Aortic smooth muscle cell (primary cell): ENCODE data around the gene TPI1. TPM values are rescaled to one million over a fixed set of nuclear protein-coding genes. Genes with fewer than 3 reads are reported as not detected.

Source experiments
- total RNA-seq: library from RNA; depleted of rRNA; stranded (reverse); fragments of >200 nt; gene quantifications from 2 replicates; pipeline ENCODE4 v1.2.3, GENCODE V29; 2014

The TPI1 gene
- total RNA-seq: 769 and 1,187 TPM in 2 replicates

DNA sequence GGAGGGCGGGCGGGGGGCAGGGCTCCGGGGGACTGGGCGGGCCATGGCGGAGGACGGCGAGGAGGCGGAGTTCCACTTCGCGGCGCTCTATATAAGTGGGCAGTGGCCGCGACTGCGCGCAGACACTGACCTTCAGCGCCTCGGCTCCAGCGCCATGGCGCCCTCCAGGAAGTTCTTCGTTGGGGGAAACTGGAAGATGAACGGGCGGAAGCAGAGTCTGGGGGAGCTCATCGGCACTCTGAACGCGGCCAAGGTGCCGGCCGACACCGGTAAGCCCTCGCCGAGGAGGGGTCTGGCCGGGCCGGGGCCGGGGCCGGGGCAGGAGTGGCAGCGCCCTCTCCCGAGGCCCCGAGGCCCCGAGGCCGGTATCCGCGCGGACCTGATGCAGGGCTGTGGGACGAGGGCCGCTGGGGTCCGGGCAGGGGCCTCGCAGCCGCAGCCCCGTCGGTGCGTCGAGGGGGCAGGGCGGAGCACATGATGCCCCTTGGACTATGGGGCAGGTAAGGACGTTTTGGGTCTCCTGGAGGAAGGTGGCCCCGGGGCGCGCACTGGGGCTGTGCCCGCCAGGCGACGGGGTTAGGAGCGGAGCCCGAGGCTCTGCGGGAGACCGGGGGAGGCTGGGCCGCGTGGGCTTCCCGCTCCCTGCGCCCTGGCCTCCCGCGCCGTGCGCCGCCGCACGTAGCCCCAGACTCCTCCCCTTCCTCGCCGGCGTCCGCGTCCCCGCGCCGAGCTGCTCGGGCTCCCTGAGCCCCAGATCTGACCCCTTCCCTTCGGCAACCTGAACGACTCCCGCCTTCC is at the start of gene TPI1:
Gene TPI1 (plus strand): TSS at position 119 of the 798 bp plus-strand sequence. CDS start 36 bp downstream, at position 155.

DNA sequence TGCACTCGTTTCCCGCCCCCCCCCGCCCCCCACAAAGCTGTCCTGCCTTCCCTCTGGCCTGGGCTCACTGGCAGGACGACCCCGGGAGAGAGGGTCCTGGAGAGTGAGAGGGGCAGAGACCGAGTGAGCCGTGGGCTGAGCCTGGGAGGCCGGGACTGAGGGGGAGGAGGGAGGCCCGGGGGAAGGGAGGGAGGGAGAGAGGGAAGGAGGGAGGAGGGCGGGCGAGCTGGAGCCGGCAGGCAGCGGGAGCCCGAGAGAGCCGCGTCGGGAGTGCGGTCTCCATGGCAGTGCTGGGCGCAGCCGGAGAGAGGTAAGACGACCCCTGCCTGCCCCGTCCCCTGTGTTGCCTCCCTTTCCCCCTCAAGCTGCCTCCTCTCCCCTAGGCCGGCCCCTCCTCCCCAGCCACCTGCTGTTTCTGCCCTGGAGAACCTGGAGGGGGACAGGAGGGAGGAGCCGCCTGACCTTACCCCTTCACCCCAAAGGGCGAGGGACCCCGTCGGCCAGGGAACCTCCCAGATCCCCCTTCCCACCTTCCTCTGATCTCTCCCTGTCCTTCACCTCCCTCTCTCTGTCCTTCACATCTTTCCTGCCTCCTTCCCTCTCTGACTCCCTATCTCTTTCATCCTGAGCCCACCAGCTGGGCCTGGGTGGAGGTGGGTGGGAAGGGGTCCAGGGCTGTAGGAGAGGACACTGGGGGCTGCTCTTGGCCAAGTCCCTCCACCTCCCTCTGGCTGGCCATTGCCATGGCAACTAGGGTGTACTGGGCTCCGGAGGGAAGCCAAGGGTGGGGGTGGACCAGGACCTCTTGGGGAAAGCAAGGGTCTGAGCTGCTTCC is 45.5 kb upstream of the TPI1 start, which contains the start of gene GPR162:
Gene GPR162 (plus strand): TSS at position 231 of the 835 bp plus-strand sequence. CDS start 2,078 bp downstream, outside the sequence.

DNA sequence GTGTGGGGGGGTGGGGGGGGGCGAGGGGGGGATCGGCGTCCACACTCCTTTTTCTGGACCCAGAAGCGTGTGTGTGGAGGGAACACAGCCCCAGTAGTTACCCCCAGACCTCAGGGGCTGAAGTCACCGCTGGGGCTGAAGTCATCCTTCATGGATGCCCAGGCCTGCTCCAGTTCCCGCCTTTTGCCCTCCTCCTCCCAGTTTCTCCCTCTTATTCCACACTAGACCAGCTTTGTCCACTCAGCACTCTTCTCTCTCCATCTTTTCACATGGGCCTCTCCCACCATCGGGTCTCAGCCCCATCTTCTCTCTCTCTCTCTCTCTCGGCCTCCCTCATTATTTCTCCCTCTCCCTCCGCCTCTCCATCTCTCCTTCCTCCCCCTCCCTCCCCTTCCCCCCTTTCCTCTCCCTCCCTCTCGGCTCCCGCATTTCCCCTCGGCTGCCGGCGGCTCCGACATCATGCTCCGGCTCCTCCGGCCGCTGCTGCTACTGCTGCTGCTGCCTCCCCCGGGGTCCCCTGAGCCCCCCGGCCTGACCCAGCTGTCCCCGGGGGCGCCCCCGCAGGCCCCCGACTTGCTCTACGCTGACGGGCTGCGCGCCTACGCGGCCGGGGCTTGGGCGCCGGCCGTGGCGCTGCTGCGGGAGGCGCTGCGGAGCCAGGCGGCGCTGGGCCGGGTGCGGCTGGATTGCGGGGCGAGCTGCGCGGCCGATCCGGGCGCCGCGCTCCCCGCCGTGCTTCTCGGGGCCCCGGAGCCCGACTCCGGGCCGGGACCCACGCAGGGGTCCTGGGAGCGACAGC is 39.1 kb upstream of the TPI1 start, which contains the start of gene P3H3:
Gene P3H3 (plus strand): TSS at position 426 of the 799 bp plus-strand sequence. CDS start 34 bp downstream, at position 460.

DNA sequence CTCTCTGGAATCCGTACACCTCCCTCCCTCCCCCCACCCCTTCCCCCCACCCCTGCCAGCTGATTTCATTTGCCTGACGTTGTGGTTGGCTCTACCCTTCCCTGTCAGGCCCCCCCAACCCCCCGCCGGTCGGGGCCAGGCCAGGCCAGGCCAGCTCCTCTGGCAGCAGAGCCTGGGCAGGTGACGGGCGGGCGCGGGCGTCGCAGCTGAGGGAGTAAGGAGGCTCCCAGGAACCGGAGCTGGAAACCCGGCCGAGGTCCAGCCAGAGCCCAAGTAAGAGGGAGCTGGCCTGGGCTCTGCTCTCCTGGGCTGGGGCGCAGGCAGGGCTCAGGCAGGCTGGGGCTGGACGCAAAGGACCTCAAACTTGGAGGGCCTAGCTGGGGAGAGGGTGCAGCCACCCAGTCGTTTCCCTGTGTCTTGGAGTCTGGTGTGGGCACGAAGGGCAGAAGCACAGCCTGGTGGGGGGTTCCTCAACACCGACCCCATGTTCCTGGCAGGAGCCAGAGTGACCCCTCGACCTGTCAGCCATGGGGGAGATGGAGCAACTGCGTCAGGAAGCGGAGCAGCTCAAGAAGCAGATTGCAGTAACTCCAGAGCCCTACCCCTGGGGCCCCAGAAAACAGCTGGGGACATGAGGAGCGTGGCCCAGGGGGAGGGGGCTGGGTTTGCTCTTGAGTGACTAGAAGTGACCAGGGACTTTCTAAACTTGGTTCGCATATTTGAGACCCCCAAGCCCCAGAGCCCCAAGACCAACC is 26.4 kb upstream of the TPI1 start, which contains the start of gene GNB3:
Gene GNB3 (plus strand): TSS at position 165 of the 755 bp plus-strand sequence. CDS start 363 bp downstream, at position 528.

DNA sequence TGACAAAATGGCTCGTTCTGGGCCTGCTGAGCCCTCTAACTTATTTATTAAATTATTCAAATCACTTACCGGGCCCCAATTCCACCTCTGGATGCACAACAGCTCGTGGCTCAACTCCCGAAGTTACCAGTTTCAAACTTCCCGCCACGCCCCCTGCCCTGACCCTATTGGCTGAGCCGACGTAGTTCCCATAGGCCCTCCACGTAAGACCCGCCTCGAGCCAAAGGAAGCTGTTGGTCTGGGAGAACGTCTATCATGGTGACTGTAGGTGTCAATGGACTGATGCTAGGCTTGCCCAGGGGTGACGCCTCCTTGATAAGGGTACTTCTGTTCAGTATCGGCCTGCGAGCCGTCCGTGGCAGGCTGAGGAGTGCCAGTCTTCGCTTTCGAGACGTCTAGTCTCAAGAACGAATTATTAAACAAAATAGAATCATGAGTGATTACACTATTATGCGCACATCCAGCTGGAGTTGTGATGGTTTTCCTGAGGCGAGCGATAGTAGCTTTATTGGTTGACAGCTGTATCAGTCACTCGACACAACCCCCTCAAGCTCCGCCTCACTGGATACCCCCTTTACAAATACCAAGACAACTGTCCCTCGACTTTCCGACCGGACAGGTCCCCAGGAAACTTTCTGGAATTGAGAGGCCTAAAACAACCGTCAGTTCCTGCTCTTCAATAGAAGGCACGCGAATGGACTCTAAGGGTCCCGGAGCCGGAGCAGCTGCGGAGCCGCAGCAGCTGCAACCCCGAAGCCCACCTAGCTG is 16.0 kb upstream of the TPI1 start, which contains the start of gene CDCA3:
Gene CDCA3 (minus strand): TSS at position 134 of the 768 bp plus-strand sequence. CDS start 334 bp downstream, outside the sequence.

DNA sequence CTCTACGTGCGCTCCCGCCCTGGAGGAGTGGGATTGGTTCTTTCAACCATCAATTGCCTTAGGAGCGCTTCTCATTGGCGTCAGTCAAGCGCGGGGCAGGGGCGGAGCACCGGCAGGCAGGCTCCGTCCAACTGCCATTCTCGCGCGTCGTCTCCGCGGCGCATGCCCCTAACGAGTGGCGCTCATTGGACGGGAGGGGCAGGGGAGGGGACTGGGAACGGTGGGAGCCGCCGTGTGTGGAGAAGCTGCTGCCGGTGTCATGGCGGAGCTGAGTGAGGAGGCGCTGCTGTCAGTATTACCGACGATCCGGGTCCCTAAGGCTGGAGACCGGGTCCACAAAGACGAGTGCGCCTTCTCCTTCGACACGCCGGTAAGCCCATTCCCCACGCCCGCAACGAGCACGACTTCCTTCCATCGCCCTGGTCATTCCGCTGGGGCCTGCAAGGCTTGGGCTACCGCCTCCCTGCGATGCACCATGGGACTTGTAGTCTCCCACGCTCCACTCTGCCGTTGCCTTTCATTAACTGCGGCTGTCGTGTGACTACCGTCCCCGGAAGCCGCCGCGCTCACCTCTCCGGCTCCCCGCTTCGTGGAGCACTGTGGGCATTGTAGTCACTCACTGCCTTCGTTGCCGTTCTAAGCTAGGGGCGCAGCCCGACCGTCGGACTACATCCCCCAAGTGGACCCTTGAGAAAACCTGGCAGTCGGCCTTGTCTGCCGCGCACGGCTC is 15.2 kb upstream of the TPI1 start, which contains the start of gene USP5:
Gene USP5 (plus strand): TSS at position 230 of the 730 bp plus-strand sequence. CDS start 30 bp downstream, at position 260.

DNA sequence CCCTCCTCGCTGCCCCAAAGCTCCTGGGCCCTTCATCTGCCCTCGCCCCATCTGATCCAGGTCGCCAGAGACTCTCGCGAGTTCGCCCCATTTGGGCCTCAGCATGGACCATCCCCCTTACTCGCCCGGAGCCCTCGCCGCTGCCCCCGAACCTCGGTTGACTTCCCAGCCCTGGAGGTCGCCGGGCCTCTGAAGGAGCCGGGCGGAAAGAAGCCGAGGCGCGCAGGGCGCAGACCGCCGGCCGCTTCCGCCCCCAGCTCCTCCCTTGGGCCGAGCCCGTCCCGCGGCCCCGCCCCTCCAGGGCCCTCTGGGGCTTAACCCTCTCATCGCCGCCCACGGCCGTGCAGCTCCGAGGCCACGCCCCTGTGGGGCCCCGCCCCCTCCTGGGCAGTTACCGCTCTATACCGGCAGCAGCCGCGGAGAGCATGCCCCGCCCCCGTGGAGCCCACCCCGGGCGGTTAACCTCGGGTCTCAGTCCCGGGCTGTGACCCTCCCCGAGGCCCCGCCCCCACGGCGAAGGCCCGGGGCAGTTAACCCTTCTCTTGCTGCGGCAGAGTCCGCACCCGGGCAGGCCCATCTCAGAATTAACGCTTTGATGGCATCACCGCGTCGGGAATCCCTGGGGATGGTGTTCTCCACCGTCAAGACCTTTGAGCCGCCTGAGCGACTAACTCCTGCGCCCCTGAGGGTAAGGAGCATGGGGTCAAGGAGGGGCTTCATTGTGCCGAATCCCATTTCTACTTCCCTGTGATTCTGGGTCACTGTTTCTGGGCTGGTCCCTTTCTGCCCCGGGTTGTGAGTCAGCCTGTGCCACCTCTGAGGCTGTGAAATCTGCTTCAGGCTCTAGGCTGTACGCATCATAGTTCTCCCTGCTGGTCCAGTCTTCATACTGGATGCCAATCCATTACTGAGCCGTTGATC is 6.0 kb downstream of the TPI1 start, which contains the start of gene SPSB2:
Gene SPSB2 (minus strand): TSS at position 210 of the 921 bp plus-strand sequence. CDS start 402 bp downstream, outside the sequence.

DNA sequence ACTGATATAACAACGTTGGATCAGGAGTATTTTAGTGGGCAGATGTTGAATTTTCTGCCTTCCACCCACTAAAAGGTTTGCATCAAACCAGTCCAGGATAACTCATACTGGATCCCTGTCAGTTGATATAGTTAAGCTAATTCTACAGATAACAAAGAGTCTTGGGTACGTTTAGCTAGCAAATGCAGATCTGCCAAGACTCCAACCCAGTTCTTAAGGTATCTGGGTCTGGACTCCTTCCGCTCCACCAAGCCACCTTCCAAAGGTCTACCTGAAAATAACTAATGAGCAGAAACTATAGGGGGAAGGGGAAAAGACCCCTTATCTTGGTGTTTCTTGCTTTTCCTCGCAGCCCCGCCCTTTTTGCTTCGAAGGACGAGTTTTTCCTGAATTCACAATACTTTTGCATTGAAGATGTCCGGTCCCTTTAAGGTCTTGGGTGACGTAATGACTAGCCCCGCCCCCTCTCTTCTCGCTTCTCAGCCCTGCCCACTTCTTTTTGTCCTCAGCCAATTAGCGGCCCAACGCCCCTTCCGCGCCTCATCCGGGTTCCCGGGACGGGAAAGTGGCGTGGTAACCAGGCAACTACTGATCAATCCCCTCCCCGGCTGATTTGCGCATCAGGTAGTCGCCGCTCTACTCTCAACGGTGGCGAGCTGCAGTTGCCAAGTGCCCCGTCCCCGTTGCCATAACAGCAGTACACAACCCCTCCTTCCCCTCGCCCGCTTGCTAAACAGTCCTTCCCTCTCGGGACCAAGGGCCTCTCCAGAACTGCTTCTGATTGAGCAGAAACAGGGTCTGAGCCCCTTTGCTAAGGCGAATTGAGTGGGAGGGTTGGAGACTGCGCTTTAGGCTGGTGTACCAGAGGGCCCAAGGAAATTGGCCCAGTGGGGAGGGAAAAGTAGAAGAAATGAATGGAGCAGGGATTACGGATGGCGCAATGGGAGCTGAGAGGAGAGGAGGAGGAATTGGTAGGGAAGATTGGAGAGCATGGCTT is 37.2 kb downstream of the TPI1 start, which contains the start of gene LRRC23:
Gene LRRC23 (plus strand): TSS at position 543 of the 997 bp plus-strand sequence. CDS start 812 bp downstream, outside the sequence.

DNA sequence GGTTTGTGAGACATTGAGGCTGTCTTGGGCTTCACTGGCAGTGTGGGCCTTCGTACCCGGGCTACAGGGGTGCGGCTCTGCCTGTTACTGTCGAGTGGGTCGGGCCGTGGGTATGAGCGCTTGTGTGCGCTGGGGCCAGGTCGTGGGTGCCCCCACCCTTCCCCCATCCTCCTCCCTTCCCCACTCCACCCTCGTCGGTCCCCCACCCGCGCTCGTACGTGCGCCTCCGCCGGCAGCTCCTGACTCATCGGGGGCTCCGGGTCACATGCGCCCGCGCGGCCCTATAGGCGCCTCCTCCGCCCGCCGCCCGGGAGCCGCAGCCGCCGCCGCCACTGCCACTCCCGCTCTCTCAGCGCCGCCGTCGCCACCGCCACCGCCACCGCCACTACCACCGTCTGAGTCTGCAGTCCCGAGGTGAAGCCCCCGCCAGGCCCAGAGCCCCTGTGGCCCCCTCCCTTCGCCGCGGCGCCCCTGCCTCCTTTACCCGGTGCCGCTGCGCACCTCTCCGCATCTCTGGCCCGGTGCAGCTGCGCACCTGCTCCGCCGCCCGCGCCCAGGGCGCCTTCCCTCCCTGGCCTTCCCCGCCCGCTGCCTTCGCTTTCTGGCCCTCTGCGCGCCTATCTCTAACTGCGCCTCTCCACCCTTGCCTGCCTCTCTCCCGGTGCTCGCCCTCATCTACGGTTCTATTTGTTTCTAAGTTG is 47.1 kb downstream of the TPI1 start, which contains the start of gene ENO2:
Gene ENO2 (plus strand): TSS at position 335 of the 701 bp plus-strand sequence. CDS start 1,253 bp downstream, outside the sequence.

Other genes with a start within 250 kb of the TPI1 start
- not detected in 2 replicates for gene LPAR5, start 231.6 kb upstream of the TPI1 start, total RNA-seq
- gene ACRBP, start 220.1 kb upstream of the TPI1 start, total RNA-seq: 0.13 and 0.25 TPM in 2 replicates
- 26.0 and 41.9 TPM in 2 replicates for gene ING4, start 204.4 kb upstream of the TPI1 start, total RNA-seq
- 9.2 and 10.6 TPM in 2 replicates for gene ZNF384, start 178.2 kb upstream of the TPI1 start, total RNA-seq
- 0.13 TPM in 1 of 2 replicates, not detected in the other for gene PIANP, start 166.7 kb upstream of the TPI1 start, total RNA-seq
- gene COPS7A, start 143.5 kb upstream of the TPI1 start, total RNA-seq: 143 and 164 TPM in 2 replicates
- 119 TPM in 2 replicates for gene MLF2, start 114.4 kb upstream of the TPI1 start, total RNA-seq
- gene PTMS, start 101.2 kb upstream of the TPI1 start, total RNA-seq: 58.0 and 85.9 TPM in 2 replicates
- under 0.01 and 0.12 TPM in 2 replicates for gene LAG3, start 95.0 kb upstream of the TPI1 start, total RNA-seq
- 3.1 and 7.5 TPM in 2 replicates for gene CD4, start 78.0 kb upstream of the TPI1 start, total RNA-seq
- 5.7 and 7.9 TPM in 2 replicates for gene GPR162, start 45.7 kb upstream of the TPI1 start, total RNA-seq
- gene P3H3, start 39.1 kb upstream of the TPI1 start, total RNA-seq: 90.6 and 104 TPM in 2 replicates
- 1.6 and 1.8 TPM in 2 replicates for gene GNB3, start 26.6 kb upstream of the TPI1 start, total RNA-seq
- 9.5 and 19.2 TPM in 2 replicates for gene CDCA3, start 16.2 kb upstream of the TPI1 start, total RNA-seq
- gene USP5, start 15.4 kb upstream of the TPI1 start, total RNA-seq: 98.9 and 128 TPM in 2 replicates
- gene SPSB2, start 5.8 kb downstream of the TPI1 start, total RNA-seq: 9.6 and 10.5 TPM in 2 replicates
- 12.4 and 12.7 TPM in 2 replicates for gene LRRC23, start 37.3 kb downstream of the TPI1 start, total RNA-seq
- 16.2 and 19.3 TPM in 2 replicates for gene ENO2, start 47.0 kb downstream of the TPI1 start, total RNA-seq
- gene ATN1, start 60.4 kb downstream of the TPI1 start, total RNA-seq: 6.7 and 23.0 TPM in 2 replicates
- gene RNU7-1, start 76.3 kb downstream of the TPI1 start, total RNA-seq: not detected in 2 replicates
- 114 and 150 TPM in 2 replicates for gene C12orf57, start 76.5 kb downstream of the TPI1 start, total RNA-seq
- gene PTPN6, start 83.8 kb downstream of the TPI1 start, total RNA-seq: not detected in 2 replicates
- 103 and 125 TPM in 2 replicates for gene PHB2, start 103.1 kb downstream of the TPI1 start, total RNA-seq
- 26.3 and 35.9 TPM in 2 replicates for gene EMG1, start 103.4 kb downstream of the TPI1 start, total RNA-seq
- 7.3 and 13.2 TPM in 2 replicates for gene LPCAT3, start 150.9 kb downstream of the TPI1 start, total RNA-seq
- 215 and 232 TPM in 2 replicates for gene C1S, start 193.2 kb downstream of the TPI1 start, total RNA-seq
- 69.8 and 146 TPM in 2 replicates for gene C1R, start 224.9 kb downstream of the TPI1 start, total RNA-seq
- gene C1RL, start 241.7 kb downstream of the TPI1 start, total RNA-seq: 24.4 and 38.4 TPM in 2 replicates